ENCODE measurements around the gene RTN4IP1. TPM values are rescaled to one million over a fixed set of nuclear protein-coding genes. Genes with fewer than 3 reads are reported as not detected.

The RTN4IP1 gene
- total and polyA plus RNA-seq, 11 donors: 6.9 to 23.3 (median 13.6) TPM

GRCh38 chr6:106671651-106672050, 42.4 kb upstream of the RTN4IP1 start:
- intact Hi-C loops (cut with DNase I): no loop called here
- no peaks in the 10 kb centered on the region for H3K4me1 ChIP-seq
- WGBS, 4 donors: 90 to 95% (median 94%) methylated on average over 3 of the region's 3 CpGs
- peaks cover 0 to 15% (median 6%) of the 10 kb centered on the region in 9 donors for H3K36me3 ChIP-seq
- DNase-seq: no peak
- ATAC-seq: no peak
- no peaks in the 10 kb centered on the region for H3K27me3 ChIP-seq
- H3K9me3 ChIP-seq: no peaks in the 10 kb centered on the region
- TF ChIP-seq CTCF (IDR thresholded peaks at IDR 0.05) (no peak), POLR2A (IDR thresholded peaks at IDR 0.05) (no peak)
- no peak overlapping the region for H3K27ac ChIP-seq
- no peak overlapping the region for H3K4me3 ChIP-seq

GRCh38 chr6:106670236-106670635, 40.9 kb upstream of the RTN4IP1 start:
- peaks cover 0 to 28% (median 20%) of the 10 kb centered on the region in 9 donors for H3K36me3 ChIP-seq
- H3K27ac ChIP-seq: no peak overlapping the region
- no peaks in the 10 kb centered on the region for H3K9me3 ChIP-seq
- 87 to 89% (median 88%) methylated on average over 6 of the region's 6 CpGs for WGBS, 4 donors
- H3K4me1 ChIP-seq: no peaks in the 10 kb centered on the region
- TF ChIP-seq POLR2A (IDR thresholded peaks at IDR 0.05): no peak
- no peak for TF ChIP-seq CTCF (IDR thresholded peaks at IDR 0.05)
- ATAC-seq (no peak), DNase-seq (no peak)
- intact Hi-C loops (cut with DNase I): no loop called here
- H3K4me3 ChIP-seq: no peak overlapping the region
- no peaks in the 10 kb centered on the region for H3K27me3 ChIP-seq

GRCh38 chr6:106667022-106667402, 37.7 kb upstream of the RTN4IP1 start:
- H3K9me3 ChIP-seq: no peaks in the 10 kb centered on the region
- H3K27me3 ChIP-seq: no peaks in the 10 kb centered on the region
- no peak for ATAC-seq
- H3K36me3 ChIP-seq: peaks cover 0 to 60% (median 51%) of the 10 kb centered on the region in 9 donors
- 95 to 97% (median 96%) methylated on average over 4 of the region's 4 CpGs for WGBS, 4 donors
- intact Hi-C loops (cut with DNase I): no loop called here
- no peaks in the 10 kb centered on the region for H3K4me1 ChIP-seq
- no peak for DNase-seq
- no peak for TF ChIP-seq CTCF (IDR thresholded peaks at IDR 0.05)
- TF ChIP-seq POLR2A (IDR thresholded peaks at IDR 0.05): no peak
- H3K27ac ChIP-seq: no peak overlapping the region
- H3K4me3 ChIP-seq: no peak overlapping the region

GRCh38 chr6:106666282-106667021, 37.2 kb upstream of the RTN4IP1 start:
- 86 to 94% (median 89%) methylated on average over 6 of the region's 6 CpGs for WGBS, 4 donors
- no peak overlapping the region for H3K27ac ChIP-seq
- H3K4me3 ChIP-seq: no peak overlapping the region
- no peaks in the 10 kb centered on the region for H3K27me3 ChIP-seq
- intact Hi-C loops (cut with DNase I): no loop called here
- H3K9me3 ChIP-seq: no peaks in the 10 kb centered on the region
- TF ChIP-seq CTCF (IDR thresholded peaks at IDR 0.05): no peak
- DNase-seq (no peak), ATAC-seq (peak in 1 of 4 donors; percentile 32)
- H3K36me3 ChIP-seq: peaks cover 0 to 65% (median 51%) of the 10 kb centered on the region in 9 donors
- no peaks in the 10 kb centered on the region for H3K4me1 ChIP-seq
